Cardiac muscle cell (in vitro differentiated cells and primary cell): Measurements from ENCODE around the gene DLG1. TPM values are rescaled to one million over a fixed set of nuclear protein-coding genes. Genes with fewer than 3 reads are reported as not detected.

Experiments
- DNase-seq, 2 donors: peaks; one replicate each; pipeline versions ENCODE4 v3.0.0 to v3.0.0-alpha.2; 2010 to 2017; ENCODE audit warnings: low read depth in 1 of 2, low spot score in 1 of 2
- H3K27ac ChIP-seq: fragments of 200-600 bp; sonication (generic); 2 replicates; pipeline ENCODE4 v1.5.1; 2016
- H3K27me3 ChIP-seq: fragments of 200-600 bp; sonication (generic); 2 replicates; pipeline ENCODE4 v1.6.0; 2016; ENCODE audit warnings: control low read depth
- H3K36me3 ChIP-seq: fragments of 200-600 bp; sonication (generic); 2 replicates; pipeline ENCODE4 v1.5.1; 2016; ENCODE audit warnings: control low read depth
- H3K4me1 ChIP-seq: fragments of 200-600 bp; sonication (generic); 2 replicates; pipeline ENCODE4 v1.8.1; 2017; ENCODE audit warnings: low read depth, mild to moderate bottlenecking, mixed run types
- H3K4me3 ChIP-seq: fragments of 200-600 bp; sonication (generic); 2 replicates; pipeline ENCODE4 v1.5.1; 2016; ENCODE audit warnings: mild to moderate bottlenecking
- H3K9me3 ChIP-seq: fragments of 200-600 bp; sonication (generic); 2 replicates; pipeline ENCODE4 v1.5.1; 2017; ENCODE audit warnings: low read depth, mild to moderate bottlenecking, control low read depth
- CTCF ChIP-seq: IDR thresholded peaks from 2 replicates; pipeline ENCODE4 v1.5.1; 2012; ENCODE audit warnings: low read depth, mild to moderate bottlenecking, low read length
- polyA plus RNA-seq: library from polyadenylated mRNA; unstranded; fragments of >200 nt; fragmentation: Nextera tagmentation; extraction: Ambion mirVana; gene quantifications from 2 replicates; pipeline ENCODE4 v1.2.1, GENCODE V29; 2016
- total RNA-seq: library from RNA; depleted of rRNA; stranded (reverse); fragments of >200 nt; gene quantifications from 2 replicates; pipeline ENCODE4 v1.2.3, GENCODE V29; 2016

Gene DLG1
- total and polyA plus RNA-seq, 2 experiments from 2014 or later: 42.8 to 61.4 TPM

DNA sequence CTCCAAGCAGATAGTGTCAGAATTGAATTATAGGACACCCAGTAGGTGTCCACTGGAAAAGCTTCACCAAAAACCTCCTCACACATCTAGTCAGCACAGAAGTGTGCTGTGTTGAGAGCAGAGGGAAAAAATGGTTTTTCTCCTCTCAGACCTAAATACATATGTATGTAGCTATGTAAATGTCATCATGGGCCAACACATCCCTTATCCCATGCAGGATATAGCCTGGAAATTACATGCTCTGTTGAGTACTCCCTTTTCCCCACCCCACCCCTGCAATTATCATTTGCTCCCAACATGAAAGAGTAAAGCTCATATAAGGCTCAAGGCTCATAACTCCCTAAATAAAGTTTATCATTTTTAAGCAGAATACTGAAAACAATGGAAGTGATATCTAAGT, 35.7 kb downstream of the DLG1 start:
- H3K4me1 ChIP-seq: peaks cover 23% of the 10 kb centered on the region
- no peak overlapping the region for H3K27ac ChIP-seq
- no peak for DNase-seq
- H3K36me3 ChIP-seq: no peaks in the 10 kb centered on the region
- TF ChIP-seq CTCF: no peak
- H3K4me3 ChIP-seq: no peak overlapping the region
- no peaks in the 10 kb centered on the region for H3K27me3 ChIP-seq
- no peaks in the 10 kb centered on the region for H3K9me3 ChIP-seq

DNA sequence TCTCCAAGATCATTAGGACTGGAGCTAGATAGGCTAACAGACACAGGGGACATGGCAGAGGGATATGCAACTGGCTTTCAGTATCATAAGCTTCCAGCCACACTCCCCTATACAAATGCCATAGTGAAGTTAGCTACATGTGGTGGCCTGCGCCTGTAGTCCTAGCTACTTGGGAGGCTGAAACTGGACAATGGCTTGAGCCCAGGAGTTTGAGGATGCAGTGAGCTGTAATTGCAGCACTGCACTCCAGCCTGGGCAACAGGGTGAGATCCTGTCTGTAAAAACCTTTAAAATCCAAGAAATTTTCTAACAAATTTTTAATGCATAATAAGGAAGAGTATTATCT, 37.3 kb downstream of the DLG1 start:
- Histone ChIP-seq H3K4me3 (no peak overlapping the region), H3K9me3 (no peaks in the 10 kb centered on the region), H3K27ac (no peak overlapping the region), H3K4me1 (peaks cover 15% of the 10 kb centered on the region), H3K36me3 (no peaks in the 10 kb centered on the region), H3K27me3 (no peaks in the 10 kb centered on the region)
- DNase-seq: no peak
- no peak for TF ChIP-seq CTCF

DNA sequence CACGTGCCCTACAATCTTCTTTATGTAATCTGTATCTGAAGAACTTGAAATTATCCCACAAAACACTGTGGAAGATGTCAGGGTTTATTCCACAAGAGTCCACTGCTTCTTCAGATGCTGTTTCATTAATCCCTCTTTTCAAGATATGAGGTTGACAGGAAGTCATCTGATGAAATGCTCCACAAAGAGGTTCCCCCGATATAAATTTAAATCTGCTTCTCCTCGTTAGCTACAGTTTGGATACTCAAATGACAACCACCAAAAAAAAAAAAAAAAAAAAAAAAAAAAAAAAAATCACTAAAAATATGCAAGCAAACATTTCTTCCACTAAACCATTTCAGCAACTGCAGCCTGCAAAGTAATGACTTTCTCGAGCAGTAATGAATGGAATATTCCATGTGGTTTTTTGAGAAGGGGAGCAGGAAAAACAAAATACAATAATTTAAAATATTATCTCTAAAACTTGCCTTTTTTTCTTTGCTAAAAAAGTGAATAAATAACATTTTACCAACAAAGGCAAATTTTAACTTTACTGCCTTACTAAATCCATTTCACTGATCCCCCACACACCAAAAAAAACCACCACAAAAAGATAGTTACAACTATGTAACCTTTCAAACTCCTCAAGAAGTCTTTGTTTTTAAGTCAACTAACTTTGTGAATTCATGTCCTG, 37.8 kb downstream of the DLG1 start:
- Histone ChIP-seq H3K4me1 (peaks cover 15% of the 10 kb centered on the region), H3K9me3 (no peaks in the 10 kb centered on the region), H3K36me3 (no peaks in the 10 kb centered on the region), H3K27ac (peak overlapping the region; percentile 17), H3K4me3 (no peak overlapping the region), H3K27me3 (no peaks in the 10 kb centered on the region)
- no peak for DNase-seq
- no peak for TF ChIP-seq CTCF

DNA sequence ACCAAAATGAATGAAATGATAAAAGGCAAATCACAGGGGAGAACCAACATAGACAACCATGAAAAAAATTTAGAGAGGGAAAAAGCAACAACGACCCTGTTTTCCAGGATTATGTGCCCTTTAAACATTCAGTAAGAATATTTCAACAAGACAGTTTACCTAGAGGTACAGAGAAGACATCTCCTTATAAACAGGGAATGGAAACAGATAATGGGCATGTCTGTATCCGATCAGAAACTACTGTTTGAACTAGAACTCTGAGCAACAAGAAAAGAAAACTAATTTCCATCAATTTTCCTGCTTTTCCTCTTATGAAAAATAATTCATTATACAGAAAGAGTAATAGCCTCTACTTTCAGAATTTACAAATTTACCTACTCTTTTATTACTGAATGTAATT, 39.3 kb downstream of the DLG1 start:
- no peak for TF ChIP-seq CTCF
- no peak overlapping the region for H3K4me3 ChIP-seq
- H3K36me3 ChIP-seq: no peaks in the 10 kb centered on the region
- no peak overlapping the region for H3K27ac ChIP-seq
- H3K9me3 ChIP-seq: no peaks in the 10 kb centered on the region
- peaks cover 18% of the 10 kb centered on the region for H3K4me1 ChIP-seq
- H3K27me3 ChIP-seq: no peaks in the 10 kb centered on the region
- DNase-seq: no peak

DNA sequence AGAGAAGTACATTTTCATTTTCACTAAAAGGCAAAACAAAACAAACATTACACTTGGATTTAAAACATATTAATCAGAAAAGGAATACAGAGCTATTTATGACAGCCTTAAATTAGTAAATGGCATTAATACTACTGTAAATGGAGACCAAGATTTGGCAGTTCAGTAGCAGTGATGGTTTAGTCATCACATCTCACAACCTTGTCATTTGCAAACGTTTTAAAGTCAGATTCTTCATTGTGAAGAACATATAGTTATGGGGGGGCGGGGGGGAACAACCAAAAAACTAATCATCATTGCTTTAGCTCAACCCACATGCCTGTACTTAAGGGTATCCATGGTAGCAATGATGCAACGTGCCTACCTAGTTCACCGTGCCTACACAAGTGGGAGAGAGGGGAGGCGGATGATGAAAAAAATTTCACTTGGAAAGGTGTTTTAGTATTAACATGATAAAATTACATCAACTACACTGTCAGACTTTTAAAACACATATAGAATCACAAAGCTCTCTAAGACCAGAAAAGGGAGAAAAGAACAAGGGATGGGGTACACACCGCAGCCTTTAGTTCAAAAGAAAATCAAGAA, 40.1 kb downstream of the DLG1 start:
- TF ChIP-seq CTCF: no peak
- Histone ChIP-seq H3K9me3 (no peaks in the 10 kb centered on the region), H3K27ac (no peak overlapping the region), H3K4me3 (no peak overlapping the region), H3K4me1 (peaks cover 18% of the 10 kb centered on the region), H3K36me3 (no peaks in the 10 kb centered on the region), H3K27me3 (no peaks in the 10 kb centered on the region)
- no peak for DNase-seq
